Cardiac muscle cell (in vitro differentiated cells and primary cell): ENCODE results near the gene RAB43. TPM values are rescaled to one million over a fixed set of nuclear protein-coding genes. Genes with fewer than 3 reads are reported as not detected.
"Not testable (repeated sequence)": the region's sequence is repeated elsewhere in the genome, so short reads cannot be mapped to it uniquely, and the experiment has no call there.

Source experiments
- DNase-seq, 2 donors: peaks; one replicate each; pipeline versions ENCODE4 v3.0.0 to v3.0.0-alpha.2; 2010 to 2017; ENCODE audit warnings: low read depth in 1 of 2, low spot score in 1 of 2
- H3K27ac ChIP-seq: fragments of 200-600 bp; sonication (generic); 2 replicates; pipeline ENCODE4 v1.5.1; 2016
- H3K27me3 ChIP-seq: fragments of 200-600 bp; sonication (generic); 2 replicates; pipeline ENCODE4 v1.6.0; 2016; ENCODE audit warnings: control low read depth
- H3K36me3 ChIP-seq: fragments of 200-600 bp; sonication (generic); 2 replicates; pipeline ENCODE4 v1.5.1; 2016; ENCODE audit warnings: control low read depth
- H3K4me1 ChIP-seq: fragments of 200-600 bp; sonication (generic); 2 replicates; pipeline ENCODE4 v1.8.1; 2017; ENCODE audit warnings: low read depth, mild to moderate bottlenecking, mixed run types
- H3K4me3 ChIP-seq: fragments of 200-600 bp; sonication (generic); 2 replicates; pipeline ENCODE4 v1.5.1; 2016; ENCODE audit warnings: mild to moderate bottlenecking
- H3K9me3 ChIP-seq: fragments of 200-600 bp; sonication (generic); 2 replicates; pipeline ENCODE4 v1.5.1; 2017; ENCODE audit warnings: low read depth, mild to moderate bottlenecking, control low read depth
- polyA plus RNA-seq: library from polyadenylated mRNA; unstranded; fragments of >200 nt; fragmentation: Nextera tagmentation; extraction: Ambion mirVana; gene quantifications from 2 replicates; pipeline ENCODE4 v1.2.1, GENCODE V29; 2016
- total RNA-seq: library from RNA; depleted of rRNA; stranded (reverse); fragments of >200 nt; gene quantifications from 2 replicates; pipeline ENCODE4 v1.2.3, GENCODE V29; 2016
- TF ChIP-seq, protein P1 (sequence below): IDR thresholded peaks from 2 replicates; pipeline ENCODE4 v1.5.1; 2012; ENCODE audit warnings: low read depth, mild to moderate bottlenecking, low read length

The RAB43 gene
- total and polyA plus RNA-seq, 2 experiments from 2014 or later = 8.5 to 11.4 TPM

DNA sequence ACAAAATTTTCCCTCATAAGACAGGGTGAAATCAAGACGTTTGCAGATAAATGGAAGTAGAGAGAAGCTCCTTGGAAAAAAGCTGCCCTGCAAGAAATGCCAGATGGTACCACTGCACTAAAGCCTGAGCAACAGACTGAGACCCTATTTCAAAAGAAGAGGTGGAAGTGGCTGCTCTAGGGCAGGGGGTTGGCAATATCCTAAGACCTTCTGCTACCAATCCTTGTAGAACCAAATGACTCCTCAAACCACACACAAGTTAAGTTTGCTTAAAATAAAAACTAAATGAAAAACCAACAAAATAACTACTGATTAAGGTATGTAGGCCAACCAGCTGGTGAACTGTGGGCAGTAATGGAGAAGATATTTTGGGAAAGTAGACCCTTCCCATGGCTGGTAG is 21.3 kb downstream of the RAB43 start:
- DNase-seq = no peak
- Histone ChIP-seq H3K36me3 (no peaks in the 10 kb centered on the region), H3K27me3 (no peaks in the 10 kb centered on the region), H3K4me1 (peaks cover 13% of the 10 kb centered on the region), H3K9me3 (no peaks in the 10 kb centered on the region), H3K27ac (no peak overlapping the region), H3K4me3 (no peak overlapping the region)
- TF ChIP-seq, protein P1, sequence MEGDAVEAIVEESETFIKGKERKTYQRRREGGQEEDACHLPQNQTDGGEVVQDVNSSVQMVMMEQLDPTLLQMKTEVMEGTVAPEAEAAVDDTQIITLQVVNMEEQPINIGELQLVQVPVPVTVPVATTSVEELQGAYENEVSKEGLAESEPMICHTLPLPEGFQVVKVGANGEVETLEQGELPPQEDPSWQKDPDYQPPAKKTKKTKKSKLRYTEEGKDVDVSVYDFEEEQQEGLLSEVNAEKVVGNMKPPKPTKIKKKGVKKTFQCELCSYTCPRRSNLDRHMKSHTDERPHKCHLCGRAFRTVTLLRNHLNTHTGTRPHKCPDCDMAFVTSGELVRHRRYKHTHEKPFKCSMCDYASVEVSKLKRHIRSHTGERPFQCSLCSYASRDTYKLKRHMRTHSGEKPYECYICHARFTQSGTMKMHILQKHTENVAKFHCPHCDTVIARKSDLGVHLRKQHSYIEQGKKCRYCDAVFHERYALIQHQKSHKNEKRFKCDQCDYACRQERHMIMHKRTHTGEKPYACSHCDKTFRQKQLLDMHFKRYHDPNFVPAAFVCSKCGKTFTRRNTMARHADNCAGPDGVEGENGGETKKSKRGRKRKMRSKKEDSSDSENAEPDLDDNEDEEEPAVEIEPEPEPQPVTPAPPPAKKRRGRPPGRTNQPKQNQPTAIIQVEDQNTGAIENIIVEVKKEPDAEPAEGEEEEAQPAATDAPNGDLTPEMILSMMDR = no peak

DNA sequence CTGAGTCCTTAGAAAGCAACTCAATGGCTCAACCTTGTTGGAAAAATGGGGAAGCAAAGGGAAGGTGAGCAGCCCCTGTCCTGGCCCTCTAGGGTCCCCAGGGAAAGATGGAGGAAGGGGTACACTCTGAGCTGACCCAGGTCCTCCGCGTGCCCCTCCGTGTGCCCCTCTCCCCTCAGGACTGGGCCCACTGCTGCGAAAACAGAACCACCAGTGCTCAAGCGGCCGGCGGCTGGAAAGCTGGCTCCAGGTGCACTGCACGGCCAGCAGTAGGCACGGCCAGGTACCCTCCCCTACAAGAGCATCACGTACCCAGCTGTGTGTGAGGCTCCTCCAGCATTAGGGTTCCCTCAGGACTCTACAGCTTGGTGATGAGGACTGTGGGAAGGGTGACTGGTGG is 26.3 kb downstream of the RAB43 start:
- Histone ChIP-seq H3K27ac (no peak overlapping the region), H3K4me1 (no peaks in the 10 kb centered on the region), H3K9me3 (no peaks in the 10 kb centered on the region), H3K27me3 (no peaks in the 10 kb centered on the region), H3K36me3 (peaks cover 14% of the 10 kb centered on the region), H3K4me3 (no peak overlapping the region)
- DNase-seq = no peak
- TF ChIP-seq, protein P1 = no peak

DNA sequence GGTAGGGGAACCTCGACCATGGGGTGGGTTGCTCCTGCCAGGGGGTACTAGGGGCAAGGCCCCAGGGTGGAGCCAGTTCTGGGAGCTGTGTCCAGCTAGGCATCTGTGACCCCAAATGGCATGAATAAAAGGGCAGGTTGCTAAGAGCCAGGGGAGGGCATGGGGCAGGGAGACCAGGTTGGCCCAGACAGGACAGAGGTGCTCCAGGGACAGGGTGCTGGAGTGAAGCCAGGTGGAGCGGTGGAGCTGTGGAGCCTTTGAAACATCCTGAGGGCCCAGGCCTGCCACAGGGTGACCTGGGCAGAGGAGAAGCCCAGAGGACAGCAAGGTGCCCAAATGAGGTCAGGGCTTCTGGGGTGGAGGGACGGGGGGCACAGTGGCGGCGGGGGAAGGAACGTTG is 33.3 kb downstream of the RAB43 start:
- H3K9me3 ChIP-seq, H3K36me3 ChIP-seq, DNase-seq, H3K27me3 ChIP-seq, H3K4me3 ChIP-seq, H3K4me1 ChIP-seq, H3K27ac ChIP-seq: not testable (repeated sequence)

DNA sequence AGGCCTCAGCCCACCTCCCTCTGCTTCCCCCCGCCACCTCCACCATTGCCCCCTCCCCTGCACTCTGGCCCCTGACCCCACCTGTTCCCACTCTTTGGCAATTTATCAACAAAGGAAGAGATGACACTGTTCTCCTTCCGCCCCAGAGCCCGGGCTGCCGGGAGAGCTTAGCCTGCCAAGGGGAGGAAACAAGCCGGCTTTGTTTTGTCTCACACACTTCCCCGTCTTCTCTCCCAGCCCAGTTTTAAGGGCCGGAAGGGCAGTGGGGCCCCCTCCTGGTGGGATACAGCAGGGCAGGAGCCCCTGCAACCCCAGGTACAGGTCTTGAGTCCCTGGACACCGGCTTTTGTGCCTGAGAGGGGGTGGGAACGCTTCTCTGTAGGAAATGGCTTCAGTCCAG is 33.7 kb downstream of the RAB43 start:
- H3K27me3 ChIP-seq, H3K36me3 ChIP-seq, H3K27ac ChIP-seq, H3K4me3 ChIP-seq, H3K9me3 ChIP-seq, H3K4me1 ChIP-seq: not testable (repeated sequence)
- peak; percentile 32 to 71 for DNase-seq

DNA sequence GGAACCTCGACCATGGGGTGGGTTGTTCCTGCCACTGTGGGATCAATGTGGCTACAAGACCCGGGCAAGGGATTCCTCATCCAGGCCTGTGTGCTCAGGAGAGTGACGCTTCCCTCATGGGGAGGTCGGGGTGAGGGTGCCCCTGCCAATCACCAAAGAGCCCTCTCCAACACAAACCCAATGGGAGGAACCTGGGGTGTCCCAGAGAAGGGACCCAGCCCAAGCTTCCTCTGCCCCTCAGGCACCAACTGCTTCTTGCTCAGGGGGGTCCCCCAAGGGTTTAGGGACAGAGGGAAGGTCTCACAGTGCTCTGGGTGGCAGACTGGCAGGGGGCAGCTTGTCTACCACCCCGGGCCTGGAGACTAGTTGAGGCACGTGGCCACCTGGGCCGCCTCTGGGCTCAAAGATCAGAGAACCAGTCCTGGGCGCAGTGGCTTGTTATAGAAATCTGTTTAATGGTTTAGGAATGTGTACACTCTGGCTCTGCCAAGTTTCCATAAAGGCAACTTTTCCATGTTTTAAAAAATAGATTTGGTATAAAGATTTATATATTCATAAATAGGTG is 34.4 kb downstream of the RAB43 start:
- H3K36me3 ChIP-seq = peaks cover 5% of the 10 kb centered on the region
- TF ChIP-seq, protein P1 = no peak
- no peaks in the 10 kb centered on the region for H3K27me3 ChIP-seq
- peak in 1 of 2 donors; percentile 21 for DNase-seq
- no peaks in the 10 kb centered on the region for H3K9me3 ChIP-seq
- no peak overlapping the region for H3K4me3 ChIP-seq
- H3K4me1 ChIP-seq = no peaks in the 10 kb centered on the region
- no peak overlapping the region for H3K27ac ChIP-seq

DNA sequence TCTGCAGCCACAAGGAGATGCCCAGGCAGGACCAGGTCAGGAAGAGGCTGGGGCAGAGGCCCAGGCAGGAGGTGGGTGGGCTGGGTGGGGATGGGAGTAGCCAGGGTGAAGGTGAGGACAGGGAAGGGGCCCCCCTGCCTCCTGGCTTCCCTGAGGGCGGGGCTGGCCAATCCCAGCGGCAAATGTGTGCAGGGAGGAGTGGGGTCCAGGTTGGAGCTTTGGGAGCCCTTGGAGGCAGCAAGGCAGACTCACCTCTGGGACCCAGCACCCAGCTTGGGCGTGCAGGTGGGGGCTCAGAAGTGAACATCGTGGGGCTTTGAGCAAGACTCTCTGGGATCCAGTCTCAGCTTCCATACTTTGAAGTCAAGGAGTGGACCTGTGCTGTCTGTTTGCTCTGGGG is 35.8 kb downstream of the RAB43 start:
- no peak for DNase-seq
- no peak overlapping the region for H3K27ac ChIP-seq
- H3K9me3 ChIP-seq = no peaks in the 10 kb centered on the region
- no peaks in the 10 kb centered on the region for H3K36me3 ChIP-seq
- H3K4me3 ChIP-seq = no peak overlapping the region
- no peaks in the 10 kb centered on the region for H3K4me1 ChIP-seq
- TF ChIP-seq, protein P1 = no peak
- H3K27me3 ChIP-seq = no peaks in the 10 kb centered on the region
